Naive thymus-derived CD4-positive, alpha-beta T cell (primary cell): ENCODE results near the gene PAX5. TPM values are rescaled to one million over a fixed set of nuclear protein-coding genes. Genes with fewer than 3 reads are reported as not detected.

ENCODE experiments used
- ATAC-seq: fragments of 150-1000 bp; cut with Tn5 transposase; 2 replicates; pipeline ENCODE4 v1.10.0; 2021; ENCODE audit warnings: mild to moderate bottlenecking, moderate library complexity
- CTCF ChIA-PET: fragments of 350-600 bp; sonication (Branson Sonifier 250); formaldehyde crosslinking; loops from one replicate; lab custom pipeline; 2021; ENCODE audit warnings: antibody characterized with exemption; lab: Charles Lee
- POLR2A ChIA-PET: fragments of 350-600 bp; sonication (Branson Sonifier 250); formaldehyde crosslinking; loops from one replicate; lab custom pipeline; 2021; ENCODE audit warnings: antibody characterized with exemption, inconsistent platforms; lab: Charles Lee
- DNase-seq, 9 donors: peaks; one replicate each; pipeline versions ENCODE4 v3.0.0 to v3.0.0-alpha.2; 2020 to 2022; ENCODE audit warnings: mixed read lengths in 1 of 9
- H3K27ac ChIP-seq: one replicate; pipeline ENCODE4 v1.7.0; 2013; ENCODE audit warnings: mild to moderate bottlenecking, low read depth, low read length, moderate library complexity
- H3K27me3 ChIP-seq, 2 donors: one replicate each; pipeline ENCODE4 v1.7.0; 2013; ENCODE audit warnings: low read length in 2 of 2, mild to moderate bottlenecking in 2 of 2, moderate library complexity in 2 of 2; ENCODE audit not compliant: control insufficient read depth in 2 of 2, insufficient read depth in 2 of 2
- H3K36me3 ChIP-seq, 3 experiments: 1 replicate in 2 of 3; 2 replicates in 1 of 3; pipeline ENCODE4 v1.7.0; 2013; ENCODE audit warnings: low read length in 3 of 3, mild to moderate bottlenecking in 3 of 3, moderate library complexity in 1 of 3; ENCODE audit not compliant: insufficient read depth in 3 of 3, control insufficient read depth in 2 of 3
- H3K4me1 ChIP-seq, 2 donors: one replicate each; pipeline ENCODE4 v1.7.0; 2013; ENCODE audit warnings: low read length in 2 of 2, mild to moderate bottlenecking in 2 of 2, moderate library complexity in 1 of 2; ENCODE audit not compliant: control insufficient read depth in 2 of 2, insufficient read depth in 2 of 2
- H3K4me3 ChIP-seq: 2 replicates; pipeline ENCODE4 v1.7.0; 2013; ENCODE audit warnings: mild to moderate bottlenecking, low read length
- H3K9me3 ChIP-seq, 3 experiments: 1 replicate in 2 of 3; 2 replicates in 1 of 3; pipeline ENCODE4 v1.7.0; 2013; ENCODE audit warnings: low read length in 3 of 3; ENCODE audit not compliant: control insufficient read depth in 2 of 3
- H3K27ac Mint-ChIP-seq, 9 donors: one replicate each; pipeline ENCODE4 v1.8.0; 2020 to 2022; ENCODE audit warnings: mixed read lengths in 9 of 9, mild to moderate bottlenecking in 8 of 9, moderate library complexity in 5 of 9, inconsistent platforms in 2 of 9
- H3K27me3 Mint-ChIP-seq, 5 donors: one replicate each; pipeline ENCODE4 v1.8.0; 2021 to 2022; ENCODE audit warnings: mixed read lengths in 5 of 5, mild to moderate bottlenecking in 1 of 5
- H3K36me3 Mint-ChIP-seq, 5 donors: one replicate each; pipeline ENCODE4 v1.8.0; 2020 to 2022; ENCODE audit warnings: mixed read lengths in 5 of 5, mild to moderate bottlenecking in 3 of 5, inconsistent platforms in 1 of 5
- H3K4me1 Mint-ChIP-seq, 7 donors: one replicate each; pipeline ENCODE4 v1.8.0; 2020 to 2022; ENCODE audit warnings: mixed read lengths in 7 of 7, mild to moderate bottlenecking in 3 of 7, inconsistent platforms in 1 of 7
- H3K4me3 Mint-ChIP-seq, 10 donors: one replicate each; pipeline ENCODE4 v1.8.0; 2020 to 2022; ENCODE audit warnings: mild to moderate bottlenecking in 10 of 10, mixed read lengths in 10 of 10, moderate library complexity in 6 of 10, inconsistent platforms in 2 of 10
- H3K9me3 Mint-ChIP-seq, 11 donors: one replicate each; pipeline ENCODE4 v1.8.0; 2020 to 2022; ENCODE audit warnings: mixed read lengths in 11 of 11, mild to moderate bottlenecking in 4 of 11, inconsistent platforms in 1 of 11, moderate library complexity in 1 of 11
- intact Hi-C, 2 donors: fragments of 100-400 bp; cut with micrococcal nuclease; formaldehyde crosslinking; loops; one replicate each; pipeline ENCODE4 v1.15.1; 2023
- polyA plus RNA-seq, 2 donors: library from polyadenylated mRNA; unstranded; fragments of 300-500 nt; fragmentation: Illumina TruSeq; gene quantifications; one replicate each; pipeline ENCODE4 v1.2.3, GENCODE V29; 2021
- total RNA-seq, 6 experiments: library from RNA in 5 of 6; stranded (reverse) in 5 of 6; gene quantifications; 1 replicate in 5 of 6; 2 replicates in 1 of 6; pipeline ENCODE4 v1.2.3 and lab custom pipeline; 2021 to 2026

Gene PAX5
- total and polyA plus RNA-seq, 7 experiments from 2014 or later, result 0.10 to 8.0 (median 0.38) TPM; not detected in 1

DNA sequence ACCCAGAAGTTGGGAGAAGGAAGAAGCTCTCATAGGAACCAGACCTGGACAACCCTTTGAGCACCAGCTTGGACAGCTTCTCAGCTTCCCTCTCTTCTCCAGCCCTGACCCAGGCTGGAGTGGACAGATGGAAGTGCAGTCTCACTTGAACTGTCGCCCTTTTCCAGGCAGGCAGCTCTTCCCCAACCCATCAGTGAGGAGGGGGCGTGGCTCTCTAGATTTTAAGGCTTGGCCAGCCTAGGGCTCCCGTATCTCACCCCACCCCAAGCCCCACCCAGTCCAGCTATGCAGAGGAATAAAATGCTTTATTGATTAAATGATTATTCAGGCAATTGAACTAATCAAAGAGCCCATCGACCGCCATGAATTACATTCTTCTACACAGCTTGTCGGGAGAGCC lies 2.2 kb downstream of the PAX5 start:
- intact Hi-C loops, result loop anchor here (2.0 to 10.0 kb wide), 2 partner anchors 45 to 563 kb away; partner anchors contain the start of gene TOMM5 (in 1 of the 2)
- Histone ChIP-seq H3K27me3 (peaks cover 46 to 64% of the 10 kb centered on the region in 2 donors), H3K27ac (no peak overlapping the region), H3K4me1 (peaks cover 20 to 56% of the 10 kb centered on the region in 2 donors), H3K4me3 (no peak overlapping the region), H3K36me3 (no peaks in the 10 kb centered on the region), H3K9me3 (no peaks in the 10 kb centered on the region)
- ChIA-PET POLR2A (no interaction called here), CTCF (no interaction called here)
- Mint-ChIP-seq H3K4me1 (peaks cover 25 to 69% (median 50%) of the 10 kb centered on the region in 7 donors), H3K4me3 (no peak overlapping the region), H3K27me3 (peaks cover 74 to 94% (median 79%) of the 10 kb centered on the region in 5 donors), H3K36me3 (peaks cover 0 to 6% (median 5%) of the 10 kb centered on the region in 5 donors), H3K27ac (no peak overlapping the region), H3K9me3 (peaks cover 0 to 5% (median under 1%) of the 10 kb centered on the region in 11 donors)
- ATAC-seq, result no peak
- no peak for DNase-seq

DNA sequence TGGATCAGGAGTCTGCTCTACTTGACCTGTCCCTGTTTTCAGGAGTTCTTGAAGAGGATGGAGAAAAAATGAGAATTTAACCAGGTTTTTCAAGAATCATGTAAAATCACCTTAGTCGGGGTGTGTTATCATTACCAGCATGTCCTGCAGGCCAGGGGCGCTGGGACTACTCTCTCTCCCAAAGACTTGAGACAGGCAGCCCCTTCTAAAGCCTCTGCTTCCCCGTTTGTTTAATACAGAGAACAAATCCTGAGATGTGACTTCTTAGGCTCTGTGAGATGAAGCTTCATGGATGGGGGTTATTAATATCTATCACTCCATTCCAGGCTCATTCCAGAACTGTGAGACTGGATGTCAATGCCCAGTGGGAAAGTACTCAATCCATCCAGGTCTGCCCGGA lies 3.0 kb downstream of the PAX5 start:
- Mint-ChIP-seq H3K27me3 (peaks cover 71 to 94% (median 76%) of the 10 kb centered on the region in 5 donors), H3K4me3 (peak overlapping the region in 2 of 10 donors; percentile 55 to 71), H3K4me1 (peaks cover 19 to 63% (median 48%) of the 10 kb centered on the region in 7 donors), H3K9me3 (peaks cover 0 to 4% (median 0%) of the 10 kb centered on the region in 11 donors), H3K36me3 (peaks cover 0 to 4% (median 3%) of the 10 kb centered on the region in 5 donors), H3K27ac (no peak overlapping the region)
- DNase-seq, result no peak
- POLR2A ChIA-PET, result no interaction called here
- CTCF ChIA-PET, result no interaction called here
- ATAC-seq, result no peak
- peaks cover 41 to 63% of the 10 kb centered on the region in 2 donors for H3K27me3 ChIP-seq
- intact Hi-C loops, result loop anchor here (2.0 to 10.0 kb wide), 2 partner anchors 44 to 564 kb away; partner anchors contain the start of gene TOMM5 (in 1 of the 2)
- peaks cover 22 to 57% of the 10 kb centered on the region in 2 donors for H3K4me1 ChIP-seq
- no peak overlapping the region for H3K4me3 ChIP-seq
- no peak overlapping the region for H3K27ac ChIP-seq
- no peaks in the 10 kb centered on the region for H3K9me3 ChIP-seq
- H3K36me3 ChIP-seq, result no peaks in the 10 kb centered on the region

DNA sequence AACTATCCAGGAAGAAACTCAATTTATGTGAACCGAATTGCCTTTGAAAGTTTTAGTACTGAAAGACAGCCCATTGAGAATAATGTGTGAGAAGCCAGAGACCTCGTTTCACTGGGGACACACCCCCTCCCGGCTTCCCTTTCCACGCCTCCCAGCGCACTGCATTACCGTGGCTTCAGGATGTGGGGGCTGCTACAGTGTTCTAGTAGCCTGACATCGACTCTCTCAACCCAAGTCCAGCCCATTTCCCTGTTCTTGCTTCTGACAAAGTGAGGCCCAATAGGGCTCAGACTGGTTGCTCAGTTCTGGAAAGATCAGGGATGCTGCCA lies 3.5 kb downstream of the PAX5 start:
- Histone ChIP-seq H3K9me3 (no peaks in the 10 kb centered on the region), H3K4me1 (peaks cover 22 to 57% of the 10 kb centered on the region in 2 donors), H3K27ac (no peak overlapping the region), H3K36me3 (no peaks in the 10 kb centered on the region), H3K27me3 (peaks cover 39 to 63% of the 10 kb centered on the region in 2 donors), H3K4me3 (no peak overlapping the region)
- ChIA-PET POLR2A (no interaction called here), CTCF (no interaction called here)
- no peak for DNase-seq
- Mint-ChIP-seq H3K27ac (no peak overlapping the region), H3K4me1 (peaks cover 20 to 63% (median 48%) of the 10 kb centered on the region in 7 donors), H3K4me3 (peak overlapping the region; percentile 1 to 71 (median 44)), H3K36me3 (peaks cover 0 to 3% (median 0%) of the 10 kb centered on the region in 5 donors), H3K9me3 (peaks cover 0 to 2% (median 0%) of the 10 kb centered on the region in 11 donors), H3K27me3 (peaks cover 71 to 94% (median 76%) of the 10 kb centered on the region in 5 donors)
- intact Hi-C loops, result loop anchor here (1.0 to 10.0 kb wide), 3 partner anchors 44 to 564 kb away; partner anchors contain the start of genes TOMM5 (in 1 of the 2) and ZBTB5 (in 1 of the 2)
- ATAC-seq, result no peak

DNA sequence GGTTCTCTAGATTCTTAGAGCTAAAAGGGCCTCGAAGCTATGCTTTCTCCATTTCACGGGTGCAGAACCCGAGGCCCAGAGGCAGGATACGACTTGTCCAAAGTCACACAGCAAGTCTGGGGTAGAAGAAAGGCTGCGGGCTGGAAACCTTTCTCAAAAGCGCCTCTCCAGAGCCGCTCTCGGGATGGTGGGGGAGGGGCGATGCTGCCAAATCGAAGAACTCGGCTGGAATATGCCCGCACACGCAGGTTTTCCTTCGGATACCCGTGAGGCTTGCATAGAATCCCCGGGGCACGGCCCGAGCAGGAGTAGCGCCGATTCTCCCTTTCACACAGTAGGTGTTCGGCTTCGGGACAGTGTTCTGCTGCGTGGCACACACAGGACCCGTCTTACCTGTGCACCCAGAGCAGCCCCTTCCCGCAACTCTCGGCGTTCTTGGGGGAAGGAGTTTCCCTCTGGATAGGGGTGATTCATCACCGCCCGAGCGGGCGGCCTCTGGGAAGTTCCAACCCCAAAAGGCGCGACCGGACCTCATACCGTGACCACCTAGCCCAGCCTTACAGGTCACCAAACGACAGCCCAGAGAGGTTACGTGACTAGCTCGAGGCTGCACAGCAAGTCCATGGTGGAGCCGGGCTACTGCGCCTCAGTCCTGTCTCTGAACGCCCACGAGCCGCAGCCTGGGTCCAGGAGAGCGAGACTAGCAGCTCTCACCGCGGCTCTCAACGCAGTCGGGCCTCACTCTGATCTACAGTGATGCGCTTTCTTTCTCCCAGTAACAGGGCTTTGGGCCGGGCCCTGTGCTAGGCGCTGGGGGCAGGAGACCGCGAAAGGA lies 4.1 kb downstream of the PAX5 start:
- no peak overlapping the region for H3K27ac ChIP-seq
- H3K9me3 ChIP-seq, result no peaks in the 10 kb centered on the region
- no peak for DNase-seq

DNA sequence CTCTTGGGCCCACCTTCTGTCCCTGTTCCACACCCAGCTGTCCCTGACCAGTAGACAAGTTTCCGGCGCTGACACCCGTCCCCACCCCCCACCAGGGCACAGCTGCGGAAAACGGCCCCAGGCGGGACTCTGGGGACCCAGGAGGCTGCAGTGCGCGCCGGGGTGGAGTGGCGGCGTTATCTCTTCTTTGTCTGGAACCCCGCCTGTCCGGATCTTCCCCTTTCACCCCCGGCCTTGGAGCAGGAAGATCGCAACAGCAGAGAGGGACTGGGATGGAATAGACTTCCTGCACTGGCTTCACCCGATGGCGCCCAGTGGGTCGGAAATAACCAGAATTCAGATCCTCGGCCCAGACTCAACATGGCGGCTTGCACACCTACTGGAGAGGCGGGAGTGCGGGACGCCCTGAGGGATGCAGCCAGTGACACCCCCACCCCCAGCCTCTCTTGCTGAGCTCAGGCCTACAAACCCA lies 4.7 kb downstream of the PAX5 start:
- H3K27me3 Mint-ChIP-seq, result peaks cover 71 to 94% (median 76%) of the 10 kb centered on the region in 5 donors
- H3K27ac Mint-ChIP-seq, result peak overlapping the region in 1 of 9 donors; percentile 25
- H3K4me1 Mint-ChIP-seq, result peaks cover 18 to 60% (median 46%) of the 10 kb centered on the region in 7 donors
- peaks cover 0 to 2% (median 0%) of the 10 kb centered on the region in 11 donors for H3K9me3 Mint-ChIP-seq
- ATAC-seq (no peak), DNase-seq (no peak)
- ChIA-PET POLR2A (interaction anchor here (0.7 kb wide), 1 partner anchor 9 kb away, joined by 4 read pairs; no protein-coding TSS in a partner anchor), CTCF (no interaction called here)
- Histone ChIP-seq H3K36me3 (no peaks in the 10 kb centered on the region), H3K4me3 (no peak overlapping the region), H3K27ac (no peak overlapping the region), H3K9me3 (no peaks in the 10 kb centered on the region), H3K27me3 (peaks cover 34 to 62% of the 10 kb centered on the region in 2 donors), H3K4me1 (peaks cover 25 to 56% of the 10 kb centered on the region in 2 donors)
- peaks cover 0 to 3% (median 0%) of the 10 kb centered on the region in 5 donors for H3K36me3 Mint-ChIP-seq
- intact Hi-C loops, result no loop called here
- H3K4me3 Mint-ChIP-seq, result peak overlapping the region in 8 of 10 donors; percentile 9 to 71 (median 46)

More for the DNA sequence above, 4.1 kb downstream of the PAX5 start:
- no peak for ATAC-seq
- intact Hi-C loops, result loop anchor here (1.0 to 10.0 kb wide), 3 partner anchors 43 to 565 kb away; partner anchors contain the start of genes TOMM5 (in 1 of the 2) and ZBTB5 (in 1 of the 2)
- peaks cover 36 to 63% of the 10 kb centered on the region in 2 donors for H3K27me3 ChIP-seq
- Mint-ChIP-seq H3K9me3 (peaks cover 0 to 2% (median 0%) of the 10 kb centered on the region in 11 donors), H3K4me1 (peaks cover 18 to 61% (median 46%) of the 10 kb centered on the region in 7 donors), H3K27me3 (peaks cover 70 to 93% (median 75%) of the 10 kb centered on the region in 5 donors), H3K27ac (no peak overlapping the region), H3K4me3 (peak overlapping the region in 9 of 10 donors; percentile 21 to 71 (median 54)), H3K36me3 (peaks cover 0 to 3% (median 0%) of the 10 kb centered on the region in 5 donors)
- peaks cover 25 to 58% of the 10 kb centered on the region in 2 donors for H3K4me1 ChIP-seq
- no peaks in the 10 kb centered on the region for H3K36me3 ChIP-seq
- POLR2A ChIA-PET, result interaction anchor here (0.7 kb wide), 1 partner anchor 9 kb away, joined by 4 read pairs; no protein-coding TSS in a partner anchor
- CTCF ChIA-PET, result no interaction called here
- H3K4me3 ChIP-seq, result no peak overlapping the region

DNA sequence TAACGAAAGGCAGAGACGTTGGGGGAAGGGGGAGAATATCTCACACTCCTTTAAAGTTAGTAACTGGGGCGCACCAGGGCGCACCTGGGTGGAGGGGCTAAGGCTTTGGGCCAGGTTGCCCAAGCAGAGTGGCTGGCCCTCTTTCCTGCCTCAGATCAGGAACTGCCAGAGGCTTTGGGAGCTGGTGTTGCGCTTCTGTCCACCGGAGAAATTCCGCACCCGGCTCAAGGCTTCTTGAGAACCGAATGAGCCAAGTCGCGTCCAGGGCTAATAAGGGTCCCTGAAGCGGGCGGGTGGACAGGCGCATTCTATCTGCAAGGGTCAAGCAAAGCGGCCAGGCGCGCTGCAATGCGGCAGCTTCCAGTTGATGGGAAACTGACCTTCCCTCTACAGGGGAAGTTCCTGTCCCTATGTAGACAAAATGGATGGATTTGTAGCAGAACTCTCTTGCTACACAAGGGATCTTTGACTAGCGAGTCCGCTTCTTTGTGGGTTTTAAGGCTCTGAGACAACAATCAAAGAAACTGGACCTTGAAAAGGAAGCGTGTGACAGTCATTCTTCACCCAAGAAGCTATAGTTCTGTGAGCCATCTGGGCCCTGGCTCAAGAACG lies 5.5 kb downstream of the PAX5 start:
- peaks cover 0 to 3% (median under 1%) of the 10 kb centered on the region in 5 donors for H3K36me3 Mint-ChIP-seq
- H3K4me1 ChIP-seq, result peaks cover 25 to 56% of the 10 kb centered on the region in 2 donors
- H3K36me3 ChIP-seq, result no peaks in the 10 kb centered on the region
- H3K27ac ChIP-seq, result no peak overlapping the region
- H3K9me3 Mint-ChIP-seq, result peaks cover 0 to 2% (median 0%) of the 10 kb centered on the region in 11 donors
- H3K9me3 ChIP-seq, result no peaks in the 10 kb centered on the region
- ATAC-seq, result no peak
- H3K27ac Mint-ChIP-seq, result peak overlapping the region in 1 of 9 donors; percentile 33
- H3K27me3 Mint-ChIP-seq, result peaks cover 73 to 95% (median 80%) of the 10 kb centered on the region in 5 donors
- ChIA-PET CTCF (no interaction called here), POLR2A (no interaction called here)
- no peak for DNase-seq
- H3K4me3 Mint-ChIP-seq, result peak overlapping the region in 7 of 10 donors; percentile 12 to 77 (median 41)
- peaks cover 34 to 62% of the 10 kb centered on the region in 2 donors for H3K27me3 ChIP-seq
- H3K4me3 ChIP-seq, result no peak overlapping the region
- intact Hi-C loops, result no loop called here
- H3K4me1 Mint-ChIP-seq, result peaks cover 17 to 52% (median 40%) of the 10 kb centered on the region in 7 donors
